Measurements from ENCODE around the gene PCYT1A. TPM values are rescaled to one million over a fixed set of nuclear protein-coding genes. Genes with fewer than 3 reads are reported as not detected.
A peak's percentile ranks its signal among the peaks of the same experiment; 100 is the strongest.

The PCYT1A gene
- total RNA-seq, 4 donors from 2014 or later = 68.1 to 120 (median 90.9) TPM

DNA sequence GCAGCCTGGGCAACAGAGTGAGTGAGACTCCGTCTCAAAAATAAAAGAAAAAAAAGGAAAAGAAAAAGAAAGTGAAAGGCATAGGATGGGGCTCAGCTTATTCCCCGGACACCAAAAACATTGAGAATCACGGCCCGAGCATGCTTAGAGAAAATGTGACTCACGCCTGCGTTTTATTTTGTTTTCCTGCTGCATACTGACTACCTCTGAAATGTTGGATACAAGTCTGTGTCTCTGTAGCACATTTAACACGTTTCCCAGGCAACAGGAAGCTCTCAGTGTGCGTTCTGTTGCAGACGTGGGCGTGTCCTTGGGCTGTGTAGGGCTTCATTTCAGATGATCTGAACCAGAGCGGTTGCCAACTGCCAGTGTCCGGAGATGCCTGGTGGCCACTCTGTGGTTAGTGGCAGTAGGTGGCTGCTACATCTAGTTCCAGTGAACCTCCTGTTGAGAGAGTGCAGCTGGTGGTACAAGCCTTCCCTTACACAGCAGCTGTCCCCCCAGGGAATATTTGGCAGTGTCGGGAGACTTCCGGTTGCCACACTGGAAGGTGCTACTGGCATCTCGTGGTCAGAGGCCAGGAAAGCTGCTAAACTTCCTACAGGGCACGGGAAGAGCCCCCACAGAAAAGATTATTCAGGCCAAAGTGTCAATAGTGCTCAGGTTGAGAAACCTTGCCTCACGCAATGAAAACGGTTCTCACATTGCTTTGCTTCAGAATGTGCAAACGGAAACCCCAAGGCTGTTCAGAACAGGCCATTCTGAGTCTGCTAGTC lies 68.1 kb downstream of the PCYT1A start:
- DNase-seq (ENCODE audit: low spot score) = no peak
- peak; percentile 77 for ATAC-seq (ENCODE audit: low FRiP score)
- TF ChIP-seq, protein P1, sequence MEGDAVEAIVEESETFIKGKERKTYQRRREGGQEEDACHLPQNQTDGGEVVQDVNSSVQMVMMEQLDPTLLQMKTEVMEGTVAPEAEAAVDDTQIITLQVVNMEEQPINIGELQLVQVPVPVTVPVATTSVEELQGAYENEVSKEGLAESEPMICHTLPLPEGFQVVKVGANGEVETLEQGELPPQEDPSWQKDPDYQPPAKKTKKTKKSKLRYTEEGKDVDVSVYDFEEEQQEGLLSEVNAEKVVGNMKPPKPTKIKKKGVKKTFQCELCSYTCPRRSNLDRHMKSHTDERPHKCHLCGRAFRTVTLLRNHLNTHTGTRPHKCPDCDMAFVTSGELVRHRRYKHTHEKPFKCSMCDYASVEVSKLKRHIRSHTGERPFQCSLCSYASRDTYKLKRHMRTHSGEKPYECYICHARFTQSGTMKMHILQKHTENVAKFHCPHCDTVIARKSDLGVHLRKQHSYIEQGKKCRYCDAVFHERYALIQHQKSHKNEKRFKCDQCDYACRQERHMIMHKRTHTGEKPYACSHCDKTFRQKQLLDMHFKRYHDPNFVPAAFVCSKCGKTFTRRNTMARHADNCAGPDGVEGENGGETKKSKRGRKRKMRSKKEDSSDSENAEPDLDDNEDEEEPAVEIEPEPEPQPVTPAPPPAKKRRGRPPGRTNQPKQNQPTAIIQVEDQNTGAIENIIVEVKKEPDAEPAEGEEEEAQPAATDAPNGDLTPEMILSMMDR (IDR thresholded peaks at IDR 0.05) = no peak

- no peak for DNase-seq (ENCODE audit: low spot score)
- TF ChIP-seq, protein P1 (IDR thresholded peaks at IDR 0.05) = no peak
- ATAC-seq (ENCODE audit: low FRiP score) = no peak
Observed at GRCh38 chr3:196218155-196218712, 69.3 kb downstream of the PCYT1A start.

DNA sequence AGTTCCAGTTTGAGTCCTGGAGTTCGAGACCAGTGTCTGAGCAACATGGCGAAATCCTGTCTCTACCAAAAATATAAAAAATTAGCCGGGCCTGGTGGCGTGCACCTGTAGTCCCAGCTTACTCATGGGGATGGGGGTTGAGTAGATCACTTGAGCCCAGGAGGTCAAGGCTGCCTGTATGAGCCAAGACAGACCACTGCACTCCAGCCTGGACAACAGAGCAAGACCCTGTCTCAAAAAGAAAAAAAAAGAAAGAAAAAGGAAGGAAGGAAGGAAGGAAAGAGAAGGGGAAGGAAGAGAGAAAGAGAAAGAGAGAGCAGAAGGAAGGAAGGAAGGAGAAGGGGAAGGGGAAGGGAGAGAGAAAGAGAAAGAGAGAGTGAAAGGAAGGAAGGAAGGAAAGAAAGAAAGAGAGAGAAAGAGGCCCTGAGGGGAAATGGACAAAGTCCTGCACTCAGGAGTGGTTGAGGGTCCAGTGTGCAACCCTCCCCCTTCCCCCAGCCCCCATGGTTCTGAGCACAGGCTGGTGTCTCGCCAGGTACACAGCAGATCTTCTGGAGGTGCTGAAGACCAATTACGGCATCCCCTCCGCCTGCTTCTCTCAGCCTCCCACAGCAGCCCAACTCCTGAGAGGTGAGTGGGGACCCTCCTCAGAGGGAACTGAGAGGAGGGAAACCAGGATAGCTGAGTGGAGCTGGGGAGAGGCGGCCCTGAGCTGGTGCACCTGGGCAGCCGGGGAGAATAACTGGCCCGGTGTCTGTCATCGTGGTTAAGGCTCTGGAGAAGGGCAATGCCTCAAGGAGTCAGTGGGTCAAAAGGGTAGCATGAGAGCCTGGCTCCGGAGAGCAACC lies 70.0 kb downstream of the PCYT1A start:
- ATAC-seq (ENCODE audit: low FRiP score) = no peak
- TF ChIP-seq, protein P1 (IDR thresholded peaks at IDR 0.05) = no peak
- DNase-seq (ENCODE audit: low spot score) = no peak

- ATAC-seq (ENCODE audit: low FRiP score) (no peak), DNase-seq (ENCODE audit: low spot score) (no peak)
- TF ChIP-seq, protein P1 (IDR thresholded peaks at IDR 0.05) = no peak
Observed at GRCh38 chr3:196216681-196217211, 70.8 kb downstream of the PCYT1A start.

DNA sequence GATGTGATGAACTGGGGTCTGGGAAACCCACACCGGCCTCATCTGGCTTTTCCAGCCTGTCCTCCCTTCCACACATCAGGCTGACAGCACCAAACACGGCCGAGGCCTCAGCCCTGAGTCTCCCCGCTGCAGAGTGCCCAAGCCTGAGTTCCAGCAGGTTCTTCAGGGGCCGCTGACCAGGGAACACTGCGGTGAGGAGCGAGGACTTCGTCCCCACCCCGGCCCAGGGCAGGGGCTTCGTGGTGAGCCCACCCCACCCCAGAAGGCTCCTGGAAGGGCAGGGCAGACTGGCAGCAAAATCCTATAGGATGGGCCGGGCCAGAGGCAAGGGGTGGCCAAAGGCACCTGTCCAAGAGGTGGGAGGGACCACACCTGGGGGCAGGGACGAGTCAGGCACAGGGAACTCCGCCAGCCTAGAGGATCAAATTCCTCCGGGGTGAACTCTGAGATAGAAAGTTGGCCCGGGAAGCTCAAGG lies 71.4 kb downstream of the PCYT1A start, which contains the start of gene SLC51A:
Gene SLC51A, plus strand, starts transcription at position 446 of the 476 bp plus-strand sequence. CDS start 179 bp downstream, outside the sequence.
- TF ChIP-seq, protein P1 (IDR thresholded peaks at IDR 0.05) = no peak
- ATAC-seq (ENCODE audit: low FRiP score) (no peak), DNase-seq (ENCODE audit: low spot score) (no peak)

DNA sequence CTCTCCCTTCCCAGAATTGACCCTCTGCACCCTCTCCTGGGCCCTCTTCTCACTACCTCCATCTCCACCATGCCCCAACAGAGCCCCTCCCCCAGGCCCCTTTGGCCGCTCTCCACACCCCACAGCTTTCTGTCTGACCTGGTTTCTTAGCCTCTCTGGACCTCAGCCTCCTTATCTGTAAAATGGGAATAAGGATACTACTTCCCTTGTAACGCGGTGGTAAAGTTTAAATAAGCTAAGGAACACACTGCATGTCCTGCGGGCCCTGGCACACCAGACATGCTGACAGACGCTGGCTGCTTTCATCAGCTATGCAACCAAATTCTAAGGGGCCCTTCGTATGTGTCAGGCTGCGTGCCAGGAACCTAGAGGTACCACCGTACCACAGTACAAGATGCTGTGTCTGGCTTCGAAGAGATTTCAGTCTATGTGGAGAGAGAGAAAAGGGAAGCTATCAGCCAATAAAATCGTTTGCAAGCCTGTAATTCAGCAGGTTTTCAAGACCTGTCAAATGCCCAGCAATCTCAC lies 72.0 kb downstream of the PCYT1A start:
- ATAC-seq (ENCODE audit: low FRiP score) (no peak), DNase-seq (ENCODE audit: low spot score) (no peak)
- TF ChIP-seq, protein P1 (IDR thresholded peaks at IDR 0.05) = no peak
